Measurements from ENCODE around the gene INPP5A. TPM values are rescaled to one million over a fixed set of nuclear protein-coding genes. Genes with fewer than 3 reads are reported as not detected.

INPP5A gene
- total and polyA plus RNA-seq, 10 of the 15 experiments (the other 5 are each of a cell fraction or from before 2014, with no cell fraction given) = 0.52 to 15.0 (median 6.3) TPM

GRCh38 chr10:132816718-132817117 is 279.1 kb downstream of the INPP5A start:
- no peak for ATAC-seq
- H3K79me2 ChIP-seq (ENCODE audit: control insufficient read depth, insufficient read depth, low read length) = no peaks in the 10 kb centered on the region
- no peaks in the 10 kb centered on the region for H4K20me1 ChIP-seq (ENCODE audit: control insufficient read depth, insufficient read depth)
- SMC1A ChIA-PET (ENCODE audit: uncharacterized antibody, unreplicated experiment) = no interaction called here
- RAD21 ChIA-PET (ENCODE audit: unreplicated experiment) = no interaction called here
- CTCF ChIA-PET = no interaction called here
- DNase-seq (ENCODE audit: low read depth, low spot score) = no peak
- no peaks in the 10 kb centered on the region; the same call in 2 of the 3 replicates for H3K9me3 ChIP-seq (replicated peaks; ENCODE audit: control insufficient read depth, insufficient read depth, low read length)
- H3K9ac ChIP-seq (ENCODE audit: control insufficient read depth, insufficient read depth, low read length) = no peak overlapping the region
- no peak overlapping the region for H3K27ac ChIP-seq (ENCODE audit: control insufficient read depth, insufficient read depth)
- in situ Hi-C loops (cut with MboI) (no loop called here), intact Hi-C loops (cut with micrococcal nuclease; ENCODE audit: unreplicated experiment) (no loop called here)
- FAIRE-seq = no peak
- no peaks in the 10 kb centered on the region for H3K4me1 ChIP-seq (ENCODE audit: control insufficient read depth, insufficient read depth, low read length)
- H3K4me2 ChIP-seq (ENCODE audit: control insufficient read depth, insufficient read depth) = no peak overlapping the region
- 55% methylated on average over 12 of the region's 12 CpGs for WGBS (ENCODE audit: insufficient coverage, insufficient replicate concordance, low lambda C conversion rate, missing lambda C conversion rate)
- H3K36me3 ChIP-seq (ENCODE audit: control insufficient read depth in 2 of 2, insufficient read depth in 2 of 2, low read length in 1 of 2) = no peaks in the 10 kb centered on the region
- H3K27me3 ChIP-seq (replicated peaks in 1 of 2; ENCODE audit: control insufficient read depth in 2 of 2, insufficient read depth in 2 of 2, low read length in 1 of 2) = no peaks in the 10 kb centered on the region
- no peak overlapping the region for H3K4me3 ChIP-seq
- no TSS peak for BruUV-seq (replicated peaks)
- POLR2A ChIA-PET = no interaction called here
- no peak overlapping the region for H2AFZ ChIP-seq (ENCODE audit: control insufficient read depth, low read depth, low read length)
- no peak for TF ChIP-seq ZBTB40 (IDR thresholded peaks at IDR 0.05; ENCODE audit: borderline replicate concordance)
- no peak for TF ChIP-seq TCF7 (IDR thresholded peaks at IDR 0.05; ENCODE audit: borderline replicate concordance)
- no peak for TF ChIP-seq CBFB (IDR thresholded peaks at IDR 0.05; ENCODE audit: low read depth)
- TF ChIP-seq HDAC2 (IDR thresholded peaks at IDR 0.05) = no peak
- no peak for TF ChIP-seq TCF12 (IDR thresholded peaks at IDR 0.05; ENCODE audit: low read depth, low read length)
- no peak for TF ChIP-seq BHLHE40 (IDR thresholded peaks at IDR 0.05; ENCODE audit: borderline replicate concordance in 1 of 2, low read depth in 2 of 2, low read length in 1 of 2)
- TF ChIP-seq, protein P1, sequence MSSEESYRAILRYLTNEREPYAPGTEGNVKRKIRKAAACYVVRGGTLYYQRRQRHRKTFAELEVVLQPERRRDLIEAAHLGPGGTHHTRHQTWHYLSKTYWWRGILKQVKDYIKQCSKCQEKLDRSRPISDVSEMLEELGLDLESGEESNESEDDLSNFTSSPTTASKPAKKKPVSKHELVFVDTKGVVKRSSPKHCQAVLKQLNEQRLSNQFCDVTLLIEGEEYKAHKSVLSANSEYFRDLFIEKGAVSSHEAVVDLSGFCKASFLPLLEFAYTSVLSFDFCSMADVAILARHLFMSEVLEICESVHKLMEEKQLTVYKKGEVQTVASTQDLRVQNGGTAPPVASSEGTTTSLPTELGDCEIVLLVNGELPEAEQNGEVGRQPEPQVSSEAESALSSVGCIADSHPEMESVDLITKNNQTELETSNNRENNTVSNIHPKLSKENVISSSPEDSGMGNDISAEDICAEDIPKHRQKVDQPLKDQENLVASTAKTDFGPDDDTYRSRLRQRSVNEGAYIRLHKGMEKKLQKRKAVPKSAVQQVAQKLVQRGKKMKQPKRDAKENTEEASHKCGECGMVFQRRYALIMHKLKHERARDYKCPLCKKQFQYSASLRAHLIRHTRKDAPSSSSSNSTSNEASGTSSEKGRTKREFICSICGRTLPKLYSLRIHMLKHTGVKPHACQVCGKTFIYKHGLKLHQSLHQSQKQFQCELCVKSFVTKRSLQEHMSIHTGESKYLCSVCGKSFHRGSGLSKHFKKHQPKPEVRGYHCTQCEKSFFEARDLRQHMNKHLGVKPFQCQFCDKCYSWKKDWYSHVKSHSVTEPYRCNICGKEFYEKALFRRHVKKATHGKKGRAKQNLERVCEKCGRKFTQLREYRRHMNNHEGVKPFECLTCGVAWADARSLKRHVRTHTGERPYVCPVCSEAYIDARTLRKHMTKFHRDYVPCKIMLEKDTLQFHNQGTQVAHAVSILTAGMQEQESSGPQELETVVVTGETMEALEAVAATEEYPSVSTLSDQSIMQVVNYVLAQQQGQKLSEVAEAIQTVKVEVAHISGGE (CRISPR knock-in tag; IDR thresholded peaks at IDR 0.05) = no peak
- no peak for TF ChIP-seq ZNF274 (IDR thresholded peaks at IDR 0.05; ENCODE audit: insufficient read depth, insufficient read length)
- TF ChIP-seq SMAD5 (IDR thresholded peaks at IDR 0.05; ENCODE audit: low read depth) = no peak
- TF ChIP-seq HDGF (IDR thresholded peaks at IDR 0.05) = no peak
- TF ChIP-seq RBBP5 (conservative IDR thresholded peaks at IDR 0.05) = no peak
- no peak for TF ChIP-seq NR2F1 (conservative IDR thresholded peaks at IDR 0.05)
- TF ChIP-seq DPF2 (IDR thresholded peaks at IDR 0.05) = no peak
- no peak for TF ChIP-seq IRF4 (IDR thresholded peaks at IDR 0.05; ENCODE audit: low read depth, low read length)
- TF ChIP-seq ZBTB4 (CRISPR knock-in tag; IDR thresholded peaks at IDR 0.05) = no peak

All from GM12878 (cell line).